Keratinocyte (primary cell): ENCODE data around the gene SLC35D2. TPM values are rescaled to one million over a fixed set of nuclear protein-coding genes. Genes with fewer than 3 reads are reported as not detected.

ENCODE experiments used
- DNase-seq: peaks from one replicate; pipeline ENCODE4 v3.0.0-alpha.2; 2011; ENCODE audit warnings: low read depth, missing footprints, low spot score
- FAIRE-seq: peaks from 2 replicates; lab custom pipeline; 2011; peaks lifted over from hg19 to GRCh38; lab: Jason Lieb, UNC
- H2AFZ ChIP-seq: 2 replicates; pipeline ENCODE4 v1.6.0; 2012; ENCODE audit warnings: low read length, control low read depth, inconsistent platforms; ENCODE audit not compliant: control insufficient read depth
- H3K27ac ChIP-seq: 2 replicates; pipeline ENCODE4 v1.5.1; 2011; ENCODE audit warnings: low read length; ENCODE audit not compliant: control insufficient read depth, insufficient read depth
- H3K27me3 ChIP-seq: 3 replicates; pipeline ENCODE4 v1.6.0; 2011; ENCODE audit warnings: low read length; ENCODE audit not compliant: control insufficient read depth, insufficient read depth; ENCODE audit errors: extremely low read depth
- H3K36me3 ChIP-seq, 2 experiments: 2 replicates in 1 of 2; 3 replicates in 1 of 2; pipeline ENCODE4 v1.5.1; 2011; ENCODE audit warnings: low read length in 2 of 2, mild to moderate bottlenecking in 1 of 2; ENCODE audit not compliant: control insufficient read depth in 2 of 2, insufficient read depth in 2 of 2; ENCODE audit errors: extremely low read depth in 1 of 2
- H3K4me1 ChIP-seq: 3 replicates; pipeline ENCODE4 v1.5.1; 2011; ENCODE audit warnings: low read length; ENCODE audit not compliant: control insufficient read depth, insufficient read depth; ENCODE audit errors: extremely low read depth
- H3K4me2 ChIP-seq: 3 replicates; pipeline ENCODE4 v1.6.0; 2011; ENCODE audit warnings: low read depth, low read length; ENCODE audit not compliant: control insufficient read depth, insufficient read depth; ENCODE audit errors: extremely low read depth
- H3K4me3 ChIP-seq, 3 experiments: fragments of 200-600 bp in 1 of 3; sonication (generic) in 1 of 3; 2 replicates in 2 of 3; 3 replicates in 1 of 3; pipeline ENCODE4 v1.5.1; 2011 to 2016; ENCODE audit warnings: low read length in 3 of 3, mild to moderate bottlenecking in 3 of 3, control low read depth in 2 of 3, inconsistent platforms in 1 of 3, low read depth in 1 of 3, mixed read lengths in 1 of 3, mixed run types in 1 of 3, moderate library complexity in 1 of 3; ENCODE audit not compliant: control insufficient read depth in 2 of 3, insufficient read depth in 2 of 3; ENCODE audit errors: extremely low read depth in 1 of 3
- H3K79me2 ChIP-seq: 2 replicates; pipeline ENCODE4 v1.6.0; 2012; ENCODE audit warnings: low read length; ENCODE audit not compliant: control insufficient read depth, insufficient read depth
- H3K9ac ChIP-seq: 3 replicates; pipeline ENCODE4 v1.6.0; 2011; ENCODE audit warnings: low read length; ENCODE audit not compliant: control insufficient read depth, insufficient read depth; ENCODE audit errors: extremely low read depth
- H3K9me1 ChIP-seq: 3 replicates; pipeline ENCODE4 v1.6.0; 2011; ENCODE audit warnings: low read length; ENCODE audit not compliant: control insufficient read depth, insufficient read depth; ENCODE audit errors: extremely low read depth
- H3K9me3 ChIP-seq: 2 replicates; pipeline ENCODE4 v1.5.1; 2012; ENCODE audit warnings: low read depth, low read length; ENCODE audit not compliant: control insufficient read depth
- H4K20me1 ChIP-seq: 3 replicates; pipeline ENCODE4 v1.6.0; 2011; ENCODE audit warnings: low read length; ENCODE audit not compliant: control insufficient read depth, insufficient read depth; ENCODE audit errors: extremely low read depth
- CTCF ChIP-seq, 3 experiments: IDR thresholded peaks in 1 of 3; conservative IDR thresholded peaks in 1 of 3; optimal IDR thresholded peaks in 1 of 3; 2 replicates in 2 of 3; 3 replicates in 1 of 3; pipeline versions ENCODE3 to v1.5.1; 2011; ENCODE audit warnings: low read length in 3 of 3, mild to moderate bottlenecking in 3 of 3, moderate library complexity in 2 of 3, control low read depth in 1 of 3, inconsistent platforms in 1 of 3; ENCODE audit not compliant: insufficient read depth in 2 of 3; ENCODE audit errors: extremely low read depth in 1 of 3
- EZH2 ChIP-seq: IDR thresholded peaks from one replicate; pipeline ENCODE4 v1.6.1; 2012; ENCODE audit warnings: inconsistent platforms, mild to moderate bottlenecking, low read length, moderate library complexity
- dilution Hi-C: fragments of 300-500 bp; cut with MboI; formaldehyde crosslinking; loops from one replicate; pipeline ENCODE4 v1.7.0; 2020; ENCODE audit warnings: low sequenced_read_pairs; ENCODE audit not compliant: extremely low pct_ligation_motif_present
- polyA plus RNA-seq, 5 experiments: library from polyadenylated mRNA; depleted of rRNA in 3 of 5; stranded (reverse) in 3 of 5; stranded (forward) in 1 of 5; unstranded in 1 of 5; fragments of >200 nt; gene quantifications; 1 replicate in 1 of 5; 2 replicates in 3 of 5; 3 replicates in 1 of 5; pipeline versions ENCODE4 v1.2.1 to v1.2.3, GENCODE V29; 2011 to 2012; ENCODE audit warnings: missing spikeins in 2 of 5, low read depth in 1 of 5, low replicate concordance in 1 of 5

Gene SLC35D2
- polyA plus RNA-seq, 1 donor (not counting 4 experiments of a cell fraction or from before 2014, with no cell fraction given): 20.4 TPM

- no peaks in the 10 kb centered on the region for H3K9me3 ChIP-seq
- dilution Hi-C loops: no loop called here
Measured at GRCh38 chr9:96304230-96304629, 79.3 kb downstream of the SLC35D2 start.

GRCh38 chr9:96302021-96302420 is 81.5 kb downstream of the SLC35D2 start, which contains the start of gene HSD17B3:
Gene HSD17B3, minus strand, starts transcription at chr9:96302176. Its CDS starts 72 bp downstream, at chr9:96302104.
- H3K27ac ChIP-seq: no peak within 1 kb of the TSS
- no peaks in the 10 kb centered on the region for H4K20me1 ChIP-seq
- H3K4me2 ChIP-seq: peak within 1 kb of the TSS; percentile 56
- H3K36me3 ChIP-seq: no peaks in the 10 kb centered on the region
- H3K4me1 ChIP-seq: peaks cover 11% of the 10 kb centered on the region
- no peaks in the 10 kb centered on the region for H3K79me2 ChIP-seq
- no peak for DNase-seq
- H2AFZ ChIP-seq: no peak within 1 kb of the TSS
- H3K9me1 ChIP-seq: no peaks in the 10 kb centered on the region
- H3K27me3 ChIP-seq: peaks cover 27% of the 10 kb centered on the region
- no peaks in the 10 kb centered on the region for H3K9me3 ChIP-seq
- no peak within 1 kb of the TSS for H3K4me3 ChIP-seq
- no peak within 1 kb of the TSS for H3K9ac ChIP-seq
- no peak for TF ChIP-seq CTCF (optimal IDR thresholded peaks at IDR 0.05 in 1 of 3, IDR thresholded peaks at IDR 0.05 in 1 of 3, conservative IDR thresholded peaks at IDR 0.05 in 1 of 3; ENCODE audit: extremely low read depth in 1 of 3, insufficient read depth in 2 of 3, low read length in 3 of 3)
- TF ChIP-seq EZH2: no peak
- dilution Hi-C loops: no loop called here
- FAIRE-seq: peak; percentile 20

More at GRCh38 chr9:96304230-96304629, 79.3 kb downstream of the SLC35D2 start:
- H3K4me3 ChIP-seq: no peak overlapping the region
- H3K4me2 ChIP-seq: no peak overlapping the region
- no peaks in the 10 kb centered on the region for H4K20me1 ChIP-seq
- H3K36me3 ChIP-seq: no peaks in the 10 kb centered on the region
- no peak overlapping the region for H3K27ac ChIP-seq
- no peak overlapping the region for H3K9ac ChIP-seq
- peaks cover 11% of the 10 kb centered on the region for H3K4me1 ChIP-seq
- H3K79me2 ChIP-seq: no peaks in the 10 kb centered on the region
- no peak overlapping the region for H2AFZ ChIP-seq
- H3K27me3 ChIP-seq: peaks cover 32% of the 10 kb centered on the region
- TF ChIP-seq EZH2: no peak
- no peak for TF ChIP-seq CTCF (optimal IDR thresholded peaks at IDR 0.05 in 1 of 3, IDR thresholded peaks at IDR 0.05 in 1 of 3, conservative IDR thresholded peaks at IDR 0.05 in 1 of 3; ENCODE audit: extremely low read depth in 1 of 3, insufficient read depth in 2 of 3, low read length in 3 of 3)
- no peaks in the 10 kb centered on the region for H3K9me1 ChIP-seq
- FAIRE-seq: no peak
- DNase-seq: no peak
